Spinal cord (tissue), 10 donors: Measurements from ENCODE around the gene ADRA2C. TPM values are rescaled to one million over a fixed set of nuclear protein-coding genes. Genes with fewer than 3 reads are reported as not detected.

ENCODE experiments used
- DNase-seq, 6 donors: peaks; one replicate each; pipeline versions ENCODE4 v3.0.0 to v3.0.0-alpha.2; 2013 to 2015; ENCODE audit warnings: low spot score in 6 of 6, low read depth in 4 of 6
- H3K27ac ChIP-seq: one replicate; pipeline ENCODE4 v1.5.1; 2013; ENCODE audit warnings: low read depth, low read length, control low read depth
- H3K27me3 ChIP-seq: one replicate; pipeline ENCODE4 v1.6.1; 2013; ENCODE audit warnings: low read length; ENCODE audit not compliant: control insufficient read depth, insufficient read depth
- H3K36me3 ChIP-seq: one replicate; pipeline ENCODE4 v1.6.1; 2013; ENCODE audit warnings: low read length; ENCODE audit not compliant: control insufficient read depth, insufficient read depth
- H3K4me1 ChIP-seq: one replicate; pipeline ENCODE4 v1.6.1; 2013; ENCODE audit warnings: low read length; ENCODE audit not compliant: control insufficient read depth, insufficient read depth
- H3K4me3 ChIP-seq: one replicate; pipeline ENCODE4 v1.5.1; 2013; ENCODE audit warnings: low read depth, low read length, control low read depth
- H3K9me3 ChIP-seq: one replicate; pipeline ENCODE4 v1.6.1; 2013; ENCODE audit warnings: low read length; ENCODE audit not compliant: control insufficient read depth, insufficient read depth
- WGBS: methylation state at CpG from one replicate; pipeline ENCODE4 v1.1.5; 2013; ENCODE audit warnings: missing lambda C conversion rate; ENCODE audit not compliant: insufficient coverage; 5-methylcytosine and 5-hydroxymethylcytosine counted together
- polyA plus RNA-seq, 2 donors: library from polyadenylated mRNA; unstranded; fragments of 120-200 nt; gene quantifications; one replicate each; pipeline ENCODE4 v1.2.1, GENCODE V29; 2013; ENCODE audit not compliant: insufficient read length in 2 of 2
- total RNA-seq, 2 donors: library from RNA; depleted of rRNA in 1 of 2; stranded (reverse); fragments of 120-200 nt in 1 of 2; fragments of >200 nt in 1 of 2; gene quantifications; one replicate each; pipeline versions ENCODE4 v1.2.3 to v1.2.4, GENCODE V29; 2013 to 2014
- donor health status: healthy.

ADRA2C gene
- total and polyA plus RNA-seq, 4 donors = 2.3 to 7.5 (median 4.5) TPM

GRCh38 chr4:3807822-3808496 is 41.8 kb downstream of the ADRA2C start:
- H3K27me3 ChIP-seq = peaks cover 5% of the 10 kb centered on the region
- WGBS = 11% methylated on average over 10 of the region's 14 CpGs
- DNase-seq = peak in 2 of 6 donors; percentile 57 to 82
- no peaks in the 10 kb centered on the region for H3K36me3 ChIP-seq
- H3K4me3 ChIP-seq = no peak overlapping the region
- H3K4me1 ChIP-seq = no peaks in the 10 kb centered on the region
- H3K27ac ChIP-seq = no peak overlapping the region
- H3K9me3 ChIP-seq = no peaks in the 10 kb centered on the region

- no peak overlapping the region for H3K27ac ChIP-seq
- WGBS = 82% methylated on average over 3 of the region's 5 CpGs
- no peaks in the 10 kb centered on the region for H3K4me1 ChIP-seq
- no peak overlapping the region for H3K4me3 ChIP-seq
- no peak for DNase-seq
- H3K27me3 ChIP-seq = peaks cover 5% of the 10 kb centered on the region
- H3K9me3 ChIP-seq = no peaks in the 10 kb centered on the region
- H3K36me3 ChIP-seq = no peaks in the 10 kb centered on the region
Observed at GRCh38 chr4:3808597-3808996, 42.4 kb downstream of the ADRA2C start.

GRCh38 chr4:3809028-3809427 is 42.8 kb downstream of the ADRA2C start:
- no peak for DNase-seq
- Histone ChIP-seq H3K27me3 (peaks cover 5% of the 10 kb centered on the region), H3K9me3 (no peaks in the 10 kb centered on the region), H3K27ac (no peak overlapping the region), H3K4me1 (no peaks in the 10 kb centered on the region), H3K36me3 (no peaks in the 10 kb centered on the region), H3K4me3 (no peak overlapping the region)
- WGBS = 94% methylated on average over 29 of the region's 29 CpGs

GRCh38 chr4:3809451-3810110 is 43.4 kb downstream of the ADRA2C start:
- Histone ChIP-seq H3K36me3 (no peaks in the 10 kb centered on the region), H3K9me3 (no peaks in the 10 kb centered on the region), H3K27me3 (peaks cover 5% of the 10 kb centered on the region), H3K4me3 (no peak overlapping the region), H3K4me1 (no peaks in the 10 kb centered on the region), H3K27ac (no peak overlapping the region)
- 80% methylated on average over 18 of the region's 18 CpGs for WGBS
- no peak for DNase-seq

- no peak for DNase-seq
- H3K4me1 ChIP-seq = no peaks in the 10 kb centered on the region
- H3K27ac ChIP-seq = no peak overlapping the region
- H3K36me3 ChIP-seq = no peaks in the 10 kb centered on the region
- H3K4me3 ChIP-seq = no peak overlapping the region
- peaks cover 5% of the 10 kb centered on the region for H3K27me3 ChIP-seq
- 45% methylated on average over 12 of the region's 15 CpGs for WGBS
- H3K9me3 ChIP-seq = no peaks in the 10 kb centered on the region
Observed at GRCh38 chr4:3810111-3810680, 44.0 kb downstream of the ADRA2C start.

- Histone ChIP-seq H3K27me3 (peaks cover 5% of the 10 kb centered on the region), H3K9me3 (no peaks in the 10 kb centered on the region), H3K36me3 (no peaks in the 10 kb centered on the region), H3K4me3 (no peak overlapping the region), H3K27ac (no peak overlapping the region), H3K4me1 (no peaks in the 10 kb centered on the region)
- 89% methylated on average over 20 of the region's 20 CpGs for WGBS
- DNase-seq = no peak
Observed at GRCh38 chr4:3810796-3811485, 44.8 kb downstream of the ADRA2C start.

GRCh38 chr4:3811621-3812020 is 45.4 kb downstream of the ADRA2C start:
- 84% methylated on average over 6 of the region's 6 CpGs for WGBS
- Histone ChIP-seq H3K36me3 (no peaks in the 10 kb centered on the region), H3K4me1 (no peaks in the 10 kb centered on the region), H3K4me3 (no peak overlapping the region), H3K27ac (no peak overlapping the region), H3K9me3 (no peaks in the 10 kb centered on the region), H3K27me3 (peaks cover 5% of the 10 kb centered on the region)
- no peak for DNase-seq

- no peak for DNase-seq
- no peaks in the 10 kb centered on the region for H3K9me3 ChIP-seq
- 91% methylated on average over 19 of the region's 19 CpGs for WGBS
- H3K27ac ChIP-seq = no peak overlapping the region
- H3K36me3 ChIP-seq = no peaks in the 10 kb centered on the region
- peaks cover 5% of the 10 kb centered on the region for H3K27me3 ChIP-seq
- no peaks in the 10 kb centered on the region for H3K4me1 ChIP-seq
- no peak overlapping the region for H3K4me3 ChIP-seq
Observed at GRCh38 chr4:3812211-3812934, 46.2 kb downstream of the ADRA2C start.
